NCI-H2081 (cell line): ENCODE measurements around the gene MCC.

Experiments
- DNase-seq, 2 experiments: peaks; one replicate each; lab custom pipeline; 2025; lab: John Stamatoyannopoulos, UW

MCC gene

GRCh38 chr5:113145757-113146387 is 342.4 kb downstream of the MCC start:
- no peak for DNase-seq

DNA sequence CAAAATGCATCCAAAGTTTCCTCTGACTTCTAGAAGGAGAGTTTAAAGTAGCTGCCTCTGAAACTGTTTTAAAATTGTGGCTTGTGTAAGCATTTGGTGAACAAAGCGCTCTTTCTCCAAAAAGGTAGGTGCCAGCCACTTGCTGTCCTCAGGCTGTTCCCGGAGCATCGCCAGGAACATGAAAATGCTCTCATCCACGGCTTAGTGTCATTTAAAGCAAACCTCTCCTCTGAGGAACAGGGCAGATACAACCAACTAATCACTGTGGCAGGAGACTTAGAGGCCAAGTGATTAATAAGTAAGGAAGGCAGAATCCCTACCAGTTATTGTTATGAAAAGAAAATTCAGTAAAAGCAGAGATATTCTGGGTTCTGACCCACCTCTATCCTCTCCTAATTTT is 346.1 kb downstream of the MCC start:
- DNase-seq: no peak

DNA sequence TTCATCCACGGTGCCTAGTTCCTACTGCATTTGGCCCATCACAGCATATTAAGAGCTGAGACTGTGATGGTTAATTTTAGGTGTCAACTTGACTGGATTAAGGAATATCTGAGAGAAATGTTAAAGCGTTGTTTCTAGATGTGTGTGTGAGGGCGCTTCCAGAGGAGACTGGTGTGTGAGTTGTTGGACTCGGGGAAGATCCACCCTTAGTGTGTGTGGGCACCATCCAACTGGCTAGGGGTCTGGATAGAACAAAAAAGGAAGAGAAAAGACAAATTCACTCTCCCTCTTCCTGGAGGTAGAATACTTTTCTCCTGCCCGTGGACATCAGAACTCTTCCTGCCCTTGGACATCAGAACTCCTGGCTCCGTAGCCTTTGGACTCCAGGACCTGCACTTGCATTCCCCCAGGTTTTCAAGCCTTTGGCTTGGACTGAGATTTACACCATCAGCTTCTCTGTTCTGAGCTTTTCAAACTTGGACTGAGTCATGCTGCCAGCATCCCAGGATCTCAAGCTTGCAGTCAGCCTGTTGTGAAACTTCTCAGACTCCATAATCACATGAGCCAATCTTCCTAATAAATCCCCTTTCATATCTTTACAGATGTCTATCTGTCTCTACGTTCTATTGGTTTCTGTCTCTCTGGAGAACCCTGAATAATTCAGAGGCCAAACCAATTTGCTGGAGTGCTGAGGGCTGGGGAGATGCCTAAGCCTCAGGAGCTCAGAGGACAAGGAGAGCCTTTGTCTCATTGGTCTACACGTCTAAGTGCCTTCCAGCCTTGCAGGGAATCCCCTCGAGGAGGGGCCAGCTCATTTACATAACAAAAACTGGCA is 347.2 kb downstream of the MCC start:
- DNase-seq: no peak

- no peak for DNase-seq
Measured at GRCh38 chr5:113133211-113133975, 354.9 kb downstream of the MCC start.

DNA sequence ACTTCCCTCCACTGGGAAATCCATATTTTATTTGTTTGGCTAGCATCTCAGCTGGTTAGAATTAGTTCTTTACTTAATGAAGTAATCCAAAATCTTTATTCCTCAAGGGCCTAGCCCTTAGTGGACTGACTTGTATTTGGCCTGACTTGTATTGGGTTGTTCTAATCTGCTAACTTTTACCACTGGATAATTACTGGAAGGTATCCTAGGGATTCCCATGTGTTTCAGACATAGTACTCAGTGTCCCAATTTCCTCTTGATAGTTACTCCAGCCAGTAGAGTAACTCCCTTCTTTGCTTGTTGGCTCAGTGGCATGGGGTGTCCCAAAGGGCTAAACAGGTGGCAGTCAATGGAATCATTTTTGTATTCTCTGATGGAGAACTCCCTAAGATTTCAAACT is 355.7 kb downstream of the MCC start:
- DNase-seq: no peak

DNA sequence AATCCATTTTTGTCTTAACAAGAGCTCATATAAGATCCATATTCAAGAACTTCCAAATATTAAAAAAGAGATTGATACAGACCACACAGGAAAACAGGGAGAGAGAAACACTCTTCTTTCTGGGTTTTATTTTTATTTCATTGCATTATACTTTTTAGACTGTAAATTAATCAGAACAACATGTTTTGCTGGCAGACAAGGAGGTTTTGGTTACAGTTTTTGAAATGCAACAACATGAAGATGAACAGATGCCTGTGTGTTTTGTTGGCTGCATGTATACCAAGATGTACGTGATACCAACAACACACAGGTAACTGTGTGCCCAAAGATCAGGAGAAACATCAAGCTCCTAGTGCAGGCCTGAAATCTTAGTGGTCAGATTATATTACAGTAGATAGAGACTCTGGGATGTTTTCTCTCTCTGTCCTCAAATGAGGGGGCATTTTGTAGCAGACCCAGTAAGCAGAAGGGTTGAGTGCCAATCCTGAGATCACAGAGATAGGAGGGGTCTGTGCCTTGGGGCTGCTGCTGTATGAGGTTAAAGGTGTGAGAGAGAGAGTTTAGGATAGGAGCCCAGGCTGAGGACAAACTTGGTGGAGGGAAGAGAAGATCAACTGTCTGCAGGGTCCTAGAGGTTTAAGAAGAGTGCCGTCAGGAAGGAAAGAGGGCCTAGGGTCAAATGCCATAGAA is 359.5 kb downstream of the MCC start:
- DNase-seq: no peak

GRCh38 chr5:113128082-113128481 is 360.2 kb downstream of the MCC start:
- DNase-seq: no peak

DNA sequence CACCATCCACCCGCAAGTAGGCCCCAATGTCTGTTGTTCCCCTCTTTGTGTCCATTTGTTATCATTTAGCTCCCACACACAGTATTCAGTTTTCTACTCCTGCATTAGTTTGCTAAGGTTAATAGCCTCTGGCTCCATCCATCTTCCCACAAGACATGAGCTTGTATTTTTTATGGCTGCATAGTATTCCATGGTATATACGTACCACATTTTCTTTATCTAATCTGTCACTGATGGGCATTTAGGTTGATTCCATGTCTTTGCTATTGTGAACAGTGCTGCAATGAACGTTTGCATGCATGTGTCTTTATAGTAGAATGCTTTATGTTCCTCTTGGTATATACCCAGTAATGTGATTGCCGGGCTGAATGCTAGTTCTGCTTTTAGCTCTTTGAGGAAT is 361.2 kb downstream of the MCC start:
- no peak for DNase-seq

DNA sequence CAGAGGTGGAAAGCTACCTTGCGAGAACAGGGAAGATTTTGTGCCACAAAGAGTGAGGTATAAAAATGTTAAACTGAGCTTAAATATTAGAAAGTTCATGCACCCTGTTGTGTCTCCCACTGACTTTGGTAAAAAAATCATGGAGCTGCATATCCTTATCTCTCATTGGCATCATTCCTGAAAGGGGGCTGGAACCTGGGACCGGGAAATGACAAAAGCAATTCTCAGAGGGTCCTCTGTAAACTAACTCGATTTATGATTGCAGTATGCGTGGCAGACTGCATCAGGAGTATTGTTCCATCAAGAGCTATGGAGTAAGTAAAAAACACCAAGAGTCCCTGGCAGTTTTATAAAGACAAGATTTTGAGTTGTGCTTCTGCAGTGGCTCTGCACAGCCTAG is 362.9 kb downstream of the MCC start:
- no peak for DNase-seq

- DNase-seq: no peak
Measured at GRCh38 chr5:113124914-113125313, 363.3 kb downstream of the MCC start.

DNA sequence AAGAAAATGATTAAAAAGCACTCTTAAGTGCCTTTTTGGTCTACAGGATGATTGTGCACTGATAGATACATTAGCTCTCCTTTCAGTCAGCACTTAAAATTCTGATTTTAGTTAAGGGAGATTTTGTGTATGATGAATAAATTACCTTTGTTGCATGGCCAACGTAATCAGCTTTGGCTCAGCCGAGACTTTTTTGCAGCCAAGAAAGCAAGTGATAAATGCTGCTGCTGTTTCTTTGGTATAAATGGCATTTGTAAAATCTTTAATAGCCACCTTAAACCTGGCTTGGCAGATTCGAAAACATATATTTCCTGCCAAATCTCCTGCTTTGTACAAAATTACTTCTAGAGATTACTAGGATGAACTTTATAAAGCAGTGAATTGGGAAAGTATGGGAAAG is 364.0 kb downstream of the MCC start:
- DNase-seq: no peak

DNA sequence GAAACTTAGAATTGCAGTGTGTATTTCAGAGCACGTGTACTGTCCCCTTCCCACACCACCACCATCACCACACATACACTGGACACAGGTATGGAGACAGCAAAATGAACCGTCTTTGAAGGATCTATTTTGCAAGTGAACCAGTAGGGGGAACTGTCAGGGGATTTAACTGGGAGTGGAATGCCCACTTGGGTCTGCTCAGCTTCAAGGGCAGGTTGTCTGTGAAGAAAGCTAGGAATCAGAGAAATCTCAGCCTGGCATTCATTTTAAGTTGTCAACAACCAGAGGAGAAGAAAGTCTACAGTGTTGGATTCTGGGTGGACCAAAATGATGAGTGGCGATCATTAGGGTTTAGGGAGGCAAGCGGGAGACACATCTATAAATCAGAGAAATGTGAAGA is 364.6 kb downstream of the MCC start:
- no peak for DNase-seq

- no peak for DNase-seq
Measured at GRCh38 chr5:113122053-113122452, 366.2 kb downstream of the MCC start.

GRCh38 chr5:113119246-113119924 is 368.9 kb downstream of the MCC start:
- DNase-seq: no peak

DNA sequence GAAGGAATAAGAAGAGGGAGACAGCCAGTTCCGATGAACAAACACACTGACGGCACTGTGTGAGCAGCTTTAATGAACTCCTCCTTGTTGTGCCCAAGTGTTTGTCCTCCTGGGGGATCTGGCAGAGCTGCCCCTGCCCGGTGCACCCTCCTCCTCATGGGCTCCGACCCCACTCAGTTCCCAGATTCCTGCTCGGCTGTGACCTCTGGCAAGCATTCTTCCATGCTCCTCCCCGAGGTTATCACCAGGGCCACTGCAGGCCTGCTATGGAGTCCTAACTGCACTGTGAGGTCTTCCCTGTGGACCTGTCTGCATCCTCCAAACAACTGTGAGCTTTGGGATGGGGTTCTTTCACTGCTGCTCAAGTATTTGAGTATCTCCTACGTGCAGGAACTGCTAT is 369.5 kb downstream of the MCC start:
- no peak for DNase-seq

DNA sequence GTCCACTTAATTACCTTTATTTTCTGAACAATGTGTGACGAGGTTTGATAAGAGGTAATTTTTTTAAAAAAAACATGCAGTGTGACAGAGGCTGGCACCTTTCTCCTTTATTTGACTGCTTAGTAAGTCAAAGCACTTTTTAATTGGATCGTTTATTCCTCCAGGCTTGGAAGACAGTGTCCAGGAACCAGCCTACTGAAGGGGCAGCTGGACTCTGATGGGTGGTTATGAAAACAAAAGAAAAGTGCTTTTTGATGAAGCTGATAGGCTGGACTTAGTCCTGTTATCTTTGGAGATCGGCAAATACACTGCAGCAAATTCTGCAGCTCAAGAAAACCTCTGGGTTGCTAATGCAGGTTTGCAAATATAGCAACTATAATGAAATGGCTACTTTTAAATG is 370.0 kb downstream of the MCC start:
- DNase-seq: peak; percentile 6 to 37

DNA sequence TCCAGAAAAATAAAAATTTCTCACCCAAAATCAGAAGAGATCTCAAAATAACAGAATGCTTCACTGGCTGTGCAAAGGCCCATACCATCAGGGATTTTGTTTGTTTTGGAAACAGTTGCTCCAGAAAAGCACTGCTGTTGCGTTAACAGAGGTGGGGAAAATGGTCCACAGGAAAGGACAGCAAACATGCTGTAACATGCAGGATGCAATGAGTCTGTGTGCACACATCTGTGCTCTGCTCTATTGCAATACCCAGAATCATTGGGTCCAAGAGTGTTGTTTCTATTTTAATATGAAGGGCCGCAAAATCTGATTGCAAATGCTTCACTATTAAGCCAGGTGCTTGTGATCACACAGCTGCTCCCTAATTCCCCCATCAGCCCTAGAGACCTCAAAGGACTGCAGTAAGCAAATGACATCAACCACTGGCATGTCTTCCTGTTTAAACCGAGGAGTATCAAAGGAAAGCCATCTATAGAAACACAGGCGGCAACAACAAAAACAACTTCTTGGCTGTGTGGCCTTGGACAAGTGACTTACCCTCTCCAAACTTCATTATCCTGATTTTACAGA is 370.6 kb downstream of the MCC start:
- peak; percentile 4 to 14 for DNase-seq

- no peak for DNase-seq
Measured at GRCh38 chr5:113115956-113116355, 372.3 kb downstream of the MCC start.

DNA sequence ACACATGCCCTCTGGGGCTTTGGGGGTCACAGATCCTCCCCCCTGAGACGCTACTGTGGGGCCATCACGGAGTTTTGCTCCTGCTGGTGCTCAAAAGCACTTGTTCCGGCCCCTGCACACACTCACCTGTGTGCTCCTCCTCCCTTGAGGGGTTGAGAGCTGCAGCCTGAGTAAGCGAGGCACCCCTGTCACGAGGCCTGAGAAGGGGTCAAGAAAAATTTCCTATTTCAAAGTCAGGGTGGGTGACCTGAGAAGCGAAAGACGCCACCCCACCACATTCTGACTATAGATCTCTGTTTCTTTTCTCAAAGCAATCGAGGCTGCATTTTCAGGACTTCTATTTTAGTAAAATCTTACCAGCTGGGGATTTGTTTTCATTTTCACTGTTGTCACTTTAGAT is 373.2 kb downstream of the MCC start:
- no peak for DNase-seq

- no peak for DNase-seq
Measured at GRCh38 chr5:113114559-113114958, 373.7 kb downstream of the MCC start.

DNA sequence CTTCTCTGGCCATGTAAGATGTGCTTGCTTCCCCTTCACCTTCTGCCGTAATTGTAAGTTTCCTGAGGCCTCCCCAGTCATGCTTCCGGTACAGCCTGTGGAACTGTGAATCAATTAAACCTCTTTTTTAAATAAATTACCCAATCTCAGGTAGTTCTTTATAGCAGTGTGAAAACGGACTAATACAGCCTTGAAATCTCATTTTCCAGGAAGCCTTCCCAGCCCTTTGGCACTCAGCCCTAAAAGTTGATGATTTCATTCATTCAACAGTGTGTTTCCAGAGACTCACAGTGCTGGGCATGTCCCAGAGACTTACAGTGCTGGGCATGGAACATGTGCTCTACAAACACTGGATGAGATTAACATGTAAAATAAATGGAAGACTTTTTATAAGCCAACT is 375.8 kb downstream of the MCC start:
- no peak for DNase-seq
